Subcutaneous preadipocyte (primary cell): Measurements from ENCODE around the gene MDH2. TPM values are rescaled to one million over a fixed set of nuclear protein-coding genes. Genes with fewer than 3 reads are reported as not detected.

Source experiments
- small RNA-seq: library from RNA; depleted of rRNA; stranded (forward); fragments of <200 nt; gene quantifications from one replicate; pipeline ENCODE3, GENCODE V24; 2012
- total RNA-seq: library from RNA; depleted of rRNA; stranded (reverse); fragments of >200 nt; gene quantifications from 2 replicates; pipeline ENCODE4 v1.2.3, GENCODE V29; 2012

Gene MDH2, protein sequence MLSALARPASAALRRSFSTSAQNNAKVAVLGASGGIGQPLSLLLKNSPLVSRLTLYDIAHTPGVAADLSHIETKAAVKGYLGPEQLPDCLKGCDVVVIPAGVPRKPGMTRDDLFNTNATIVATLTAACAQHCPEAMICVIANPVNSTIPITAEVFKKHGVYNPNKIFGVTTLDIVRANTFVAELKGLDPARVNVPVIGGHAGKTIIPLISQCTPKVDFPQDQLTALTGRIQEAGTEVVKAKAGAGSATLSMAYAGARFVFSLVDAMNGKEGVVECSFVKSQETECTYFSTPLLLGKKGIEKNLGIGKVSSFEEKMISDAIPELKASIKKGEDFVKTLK
- 48.1 and 48.5 TPM in 2 replicates for total RNA-seq

DNA sequence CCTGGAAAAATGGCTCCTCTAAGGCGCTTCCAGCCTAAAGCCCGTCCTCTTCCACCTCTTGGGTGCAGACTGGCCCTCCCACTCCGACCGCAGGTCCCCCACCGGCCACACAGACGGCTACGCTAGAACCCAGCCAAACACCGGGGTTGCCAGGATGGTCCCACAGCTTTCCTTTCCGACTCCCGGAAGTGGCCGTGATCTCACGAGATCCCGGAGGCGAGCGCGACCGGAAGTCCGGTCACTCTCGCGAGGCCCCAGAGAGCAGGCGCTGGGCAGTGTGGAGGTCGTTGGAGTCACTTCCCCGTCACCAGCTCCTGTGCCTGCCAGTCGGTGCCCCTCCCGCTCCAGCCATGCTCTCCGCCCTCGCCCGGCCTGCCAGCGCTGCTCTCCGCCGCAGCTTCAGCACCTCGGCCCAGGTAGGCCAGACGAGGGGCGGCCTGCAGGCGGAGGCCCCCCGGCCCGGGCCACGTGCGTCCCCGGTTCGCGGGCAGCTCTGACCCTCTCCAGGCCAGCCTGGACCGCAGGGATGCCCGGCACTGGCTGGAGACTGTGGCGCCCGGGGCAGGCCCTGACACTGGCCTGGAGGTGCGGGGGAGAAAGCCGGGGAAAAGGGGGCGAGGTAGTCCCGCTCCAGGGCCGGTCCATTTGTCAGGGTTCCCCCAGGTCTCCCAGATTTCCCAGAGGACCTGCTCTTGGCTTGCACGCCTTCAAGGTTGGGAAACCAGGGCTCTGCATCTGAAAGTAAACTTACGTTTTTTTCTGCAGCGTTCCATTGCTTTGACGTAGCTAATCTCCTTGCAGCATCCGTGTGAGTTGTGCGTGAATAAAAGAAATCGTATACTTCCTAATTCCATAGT, at the start of gene MDH2, which contains the start of gene STYXL1:
Gene MDH2 (plus strand): TSS at position 296 of the 857 bp plus-strand sequence. CDS start 55 bp downstream, at position 351.
Gene STYXL1 (minus strand): TSS at position 190 of the 857 bp plus-strand sequence. CDS start 17,477 bp downstream, outside the sequence.

Small RNA genes lying within 50 kb of the gene (small RNA-seq; reads per million reads assigned to genes)
- not detected for gene RNU6-863P

Other genes with a start within 250 kb of the MDH2 start
- gene CCL24, start 234.3 kb upstream of the MDH2 start, total RNA-seq: not detected in 2 replicates
- gene RHBDD2, start 169.1 kb upstream of the MDH2 start, total RNA-seq: 14.3 and 15.8 TPM in 2 replicates
- 175 and 190 TPM in 2 replicates for gene POR, start 133.0 kb upstream of the MDH2 start, total RNA-seq
- 26.0 and 41.9 TPM in 2 replicates for gene TMEM120A, start 53.5 kb upstream of the MDH2 start, total RNA-seq
- gene STYXL1, start 106 bp upstream of the MDH2 start, total RNA-seq: 26.8 and 38.9 TPM in 2 replicates
- 0.98 and 1.1 TPM in 2 replicates for gene SRRM3, start 153.8 kb downstream of the MDH2 start, total RNA-seq